Measurements from ENCODE around the gene CYB5RL.

CYB5RL gene

GRCh38 chr1:54159733-54160316 is 40.0 kb downstream of the CYB5RL start:
- DNase-seq (ENCODE audit: low spot score): no peak
- TF ChIP-seq CTCF (IDR thresholded peaks at IDR 0.05; ENCODE audit: extremely low read depth, missing control alignments): no peak

- no peak for TF ChIP-seq CTCF (IDR thresholded peaks at IDR 0.05; ENCODE audit: extremely low read depth, missing control alignments)
- DNase-seq (ENCODE audit: low spot score): no peak
These were observed 41.8 kb downstream of the CYB5RL start for GRCh38 chr1:54158071-54158470.

DNA sequence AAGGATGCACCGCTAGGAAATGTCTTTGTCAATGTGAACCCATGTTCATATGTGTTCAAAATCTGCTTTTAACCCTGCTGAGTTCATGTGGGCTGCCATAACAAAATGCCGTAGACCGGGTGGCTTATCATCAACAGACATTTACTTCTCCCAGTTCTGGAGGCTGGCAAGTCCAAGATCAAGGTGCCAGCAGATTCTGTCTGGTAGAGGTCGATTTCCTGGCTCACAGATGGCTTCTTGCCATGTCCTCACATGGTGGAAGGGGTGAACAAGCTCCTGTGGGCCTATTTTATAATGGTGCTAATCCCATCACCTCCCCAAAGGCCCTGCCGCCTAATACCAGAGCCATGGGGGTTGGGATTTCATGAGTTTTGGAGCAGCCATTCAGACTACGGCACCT is 42.4 kb downstream of the CYB5RL start:
- no peak for TF ChIP-seq CTCF (IDR thresholded peaks at IDR 0.05; ENCODE audit: extremely low read depth, missing control alignments)

GRCh38 chr1:54156986-54157385 is 42.8 kb downstream of the CYB5RL start:
- no peak for DNase-seq (ENCODE audit: low spot score)
- no peak for TF ChIP-seq CTCF (IDR thresholded peaks at IDR 0.05; ENCODE audit: extremely low read depth, missing control alignments)

More for the DNA sequence above, 42.4 kb downstream of the CYB5RL start:
- no peak for DNase-seq (ENCODE audit: low spot score)

DNA sequence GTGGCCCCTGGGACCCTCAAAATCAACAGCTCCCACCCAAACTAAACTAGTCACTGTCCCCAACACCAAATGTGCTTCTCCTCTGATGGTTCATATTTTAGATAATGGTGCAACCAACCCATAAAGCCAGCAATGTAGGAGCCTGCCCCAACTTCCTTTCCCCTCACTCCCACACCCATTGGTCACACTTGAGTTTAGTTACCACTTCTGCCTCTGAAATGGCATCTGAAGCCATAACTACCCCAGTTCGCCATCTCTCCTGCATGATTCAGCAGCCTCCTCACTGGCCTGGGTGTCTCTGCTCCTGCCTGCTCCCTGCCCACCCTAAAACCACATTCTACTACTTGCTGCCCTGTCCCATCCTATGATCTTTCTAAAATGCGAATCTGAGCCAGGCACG is 43.6 kb downstream of the CYB5RL start:
- no peak for TF ChIP-seq CTCF (IDR thresholded peaks at IDR 0.05; ENCODE audit: extremely low read depth, missing control alignments)

GRCh38 chr1:54153535-54154439 is 46.0 kb downstream of the CYB5RL start:
- no peak for DNase-seq (ENCODE audit: low spot score)
- no peak for TF ChIP-seq CTCF (IDR thresholded peaks at IDR 0.05; ENCODE audit: extremely low read depth, missing control alignments)

More for the DNA sequence above, 43.6 kb downstream of the CYB5RL start:
- no peak for DNase-seq (ENCODE audit: low spot score)

DNA sequence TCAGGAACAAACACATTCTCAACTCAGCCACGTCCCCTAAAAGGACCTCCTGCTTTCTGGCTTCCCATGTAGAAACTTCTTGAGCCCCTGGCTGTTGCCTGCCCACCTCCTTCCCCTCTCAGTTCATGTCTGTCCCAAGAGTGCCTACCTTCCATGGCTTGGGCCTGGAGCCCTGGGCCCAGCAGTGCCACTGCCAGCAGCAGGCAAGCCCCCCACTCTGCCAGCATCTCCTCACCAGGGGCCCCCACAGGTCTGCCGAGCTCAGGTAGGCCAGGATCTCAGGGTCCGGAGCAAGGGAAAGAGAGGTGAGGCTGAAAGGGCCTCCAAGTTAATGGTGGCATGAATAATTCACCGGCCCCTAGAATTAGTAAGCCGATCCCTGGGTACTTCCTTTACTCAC is 47.1 kb downstream of the CYB5RL start, which contains the start of gene CDCP2:
Gene CDCP2, minus strand, starts transcription at position 305 of the 400 bp plus-strand sequence. Its CDS starts 78 bp downstream, at position 227.
- TF ChIP-seq CTCF (IDR thresholded peaks at IDR 0.05; ENCODE audit: extremely low read depth, missing control alignments): no peak
- DNase-seq (ENCODE audit: low spot score): no peak
